Measurements from ENCODE around the gene GBA3. TPM values are rescaled to one million over a fixed set of nuclear protein-coding genes. Genes with fewer than 3 reads are reported as not detected.

Gene GBA3
- total and polyA plus RNA-seq, 2 donors (not counting 3 experiments of a cell fraction or from before 2014, with no cell fraction given), result not detected

DNA sequence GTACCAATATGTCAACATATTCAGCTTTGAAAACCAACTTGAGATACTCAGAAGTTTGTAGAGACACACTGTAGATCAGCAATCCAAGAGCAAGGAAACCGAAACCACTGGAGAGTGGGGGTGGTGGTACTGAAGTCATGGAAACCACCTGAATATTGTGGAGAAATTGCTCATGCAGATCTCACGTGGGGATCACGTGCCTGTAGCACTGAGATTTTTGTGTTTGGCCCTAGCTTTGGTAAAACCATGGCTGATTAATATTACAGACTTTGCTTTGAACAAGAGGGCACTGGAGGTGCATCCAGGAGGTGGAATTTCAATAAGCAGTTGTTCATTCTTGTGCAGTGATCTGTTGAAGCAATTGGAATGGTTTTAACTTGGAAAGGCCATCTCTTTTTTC is 47.2 kb downstream of the GBA3 start:
- BruUV-seq (replicated peaks), result no TSS peak
- dilution Hi-C loops (cut with MboI; ENCODE audit: extremely low pct_ligation_motif_present, low sequenced_read_pairs) (no loop called here), intact Hi-C loops (cut with micrococcal nuclease) (no loop called here)
- Histone ChIP-seq H3K9ac (replicated peaks; ENCODE audit: extremely low read depth, insufficient read depth, low read length) (no peak overlapping the region), H3K4me1 (ENCODE audit: control insufficient read depth, extremely low read depth, insufficient read depth, low read length) (no peaks in the 10 kb centered on the region), H3K9me1 (replicated peaks; ENCODE audit: control insufficient read depth, extremely low read depth, insufficient read depth, low read length) (no peaks in the 10 kb centered on the region), H3K4me3 (replicated peaks in 1 of 3; ENCODE audit: insufficient read depth in 1 of 3, low read depth in 1 of 3, low read length in 3 of 3) (no peak overlapping the region), H3K27me3 (ENCODE audit: control insufficient read depth in 2 of 2, insufficient read depth in 2 of 2, low read length in 2 of 2) (no peaks in the 10 kb centered on the region), H3K79me2 (ENCODE audit: control insufficient read depth, insufficient read depth, low read length) (no peaks in the 10 kb centered on the region), H3K36me3 (ENCODE audit: control insufficient read depth in 2 of 2, extremely low read depth in 1 of 2, insufficient read depth in 2 of 2, low read length in 2 of 2) (no peaks in the 10 kb centered on the region), H2AFZ (ENCODE audit: low read depth, low read length) (no peak overlapping the region), H3K9me3 (replicated peaks; ENCODE audit: control insufficient read depth, insufficient read depth, low read length) (peaks cover 3% of the 10 kb centered on the region), H3K27ac (ENCODE audit: insufficient read depth, low read depth, low read length) (no peak overlapping the region), H4K20me1 (replicated peaks; ENCODE audit: control insufficient read depth, extremely low read depth, insufficient read depth, low read length) (no peaks in the 10 kb centered on the region), H3K4me2 (ENCODE audit: insufficient read depth, low read length) (no peak overlapping the region)
- DNase-seq (ENCODE audit: low read depth, low spot score) (no peak), FAIRE-seq (no peak)
- TF ChIP-seq MAX (IDR thresholded peaks at IDR 0.05; ENCODE audit: insufficient read depth, insufficient read length) (no peak), GATA2 (IDR thresholded peaks at IDR 0.05; ENCODE audit: insufficient read depth, insufficient read length, low read depth, low read length) (no peak), POLR2A (IDR thresholded peaks at IDR 0.05; ENCODE audit: low read depth, low read length) (no peak), CTCF (IDR thresholded peaks at IDR 0.05; ENCODE audit: extremely low read depth in 1 of 2, insufficient read depth in 1 of 2, low read depth in 1 of 2, low read length in 2 of 2) (no peak), MYC (IDR thresholded peaks at IDR 0.05; ENCODE audit: low read depth, low read length) (no peak), EZH2 (IDR thresholded peaks at IDR 0.05; ENCODE audit: borderline replicate concordance, low read depth, low read length, severe bottlenecking) (no peak), POLR2AphosphoS5 (IDR thresholded peaks at IDR 0.05; ENCODE audit: insufficient read depth, low read depth, low read length) (no peak)
- CTCF ChIA-PET, result no interaction called here
- POLR2A ChIA-PET, result no interaction called here

Measured in endothelial cell of umbilical vein (primary cell).